ENCODE measurements around the gene KRTAP10-2. TPM values are rescaled to one million over a fixed set of nuclear protein-coding genes. Genes with fewer than 3 reads are reported as not detected.

KRTAP10-2 gene
- total and polyA plus RNA-seq, 9 of the 15 experiments (the other 6 are each of a cell fraction or from before 2014, with no cell fraction given) = not detected

- TF ChIP-seq MBD2 (IDR thresholded peaks at IDR 0.05; ENCODE audit: borderline replicate concordance, low read depth) (no peak), RBBP5 (IDR thresholded peaks at IDR 0.05; ENCODE audit: borderline replicate concordance, insufficient read depth, low read length, poor library complexity, severe bottlenecking) (no peak), POLR2G (IDR thresholded peaks at IDR 0.05; ENCODE audit: low read depth, low read length) (no peak), ARID4B (CRISPR knock-in tag; IDR thresholded peaks at IDR 0.05) (no peak), PTRF (tag; IDR thresholded peaks at IDR 0.05) (no peak), CCAR2 (IDR thresholded peaks at IDR 0.05; ENCODE audit: low read depth, low read length) (no peak)
- TF ChIP-seq, protein P1, sequence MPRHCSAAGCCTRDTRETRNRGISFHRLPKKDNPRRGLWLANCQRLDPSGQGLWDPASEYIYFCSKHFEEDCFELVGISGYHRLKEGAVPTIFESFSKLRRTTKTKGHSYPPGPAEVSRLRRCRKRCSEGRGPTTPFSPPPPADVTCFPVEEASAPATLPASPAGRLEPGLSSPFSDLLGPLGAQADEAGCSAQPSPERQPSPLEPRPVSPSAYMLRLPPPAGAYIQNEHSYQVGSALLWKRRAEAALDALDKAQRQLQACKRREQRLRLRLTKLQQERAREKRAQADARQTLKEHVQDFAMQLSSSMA (CRISPR knock-in tag; IDR thresholded peaks at IDR 0.05) = no peak
- TF ChIP-seq, protein P2, sequence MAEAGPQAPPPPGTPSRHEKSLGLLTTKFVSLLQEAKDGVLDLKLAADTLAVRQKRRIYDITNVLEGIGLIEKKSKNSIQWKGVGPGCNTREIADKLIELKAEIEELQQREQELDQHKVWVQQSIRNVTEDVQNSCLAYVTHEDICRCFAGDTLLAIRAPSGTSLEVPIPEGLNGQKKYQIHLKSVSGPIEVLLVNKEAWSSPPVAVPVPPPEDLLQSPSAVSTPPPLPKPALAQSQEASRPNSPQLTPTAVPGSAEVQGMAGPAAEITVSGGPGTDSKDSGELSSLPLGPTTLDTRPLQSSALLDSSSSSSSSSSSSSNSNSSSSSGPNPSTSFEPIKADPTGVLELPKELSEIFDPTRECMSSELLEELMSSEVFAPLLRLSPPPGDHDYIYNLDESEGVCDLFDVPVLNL (CRISPR knock-in tag; IDR thresholded peaks at IDR 0.05; ENCODE audit: low read depth) = no peak
- TF ChIP-seq, protein P3, sequence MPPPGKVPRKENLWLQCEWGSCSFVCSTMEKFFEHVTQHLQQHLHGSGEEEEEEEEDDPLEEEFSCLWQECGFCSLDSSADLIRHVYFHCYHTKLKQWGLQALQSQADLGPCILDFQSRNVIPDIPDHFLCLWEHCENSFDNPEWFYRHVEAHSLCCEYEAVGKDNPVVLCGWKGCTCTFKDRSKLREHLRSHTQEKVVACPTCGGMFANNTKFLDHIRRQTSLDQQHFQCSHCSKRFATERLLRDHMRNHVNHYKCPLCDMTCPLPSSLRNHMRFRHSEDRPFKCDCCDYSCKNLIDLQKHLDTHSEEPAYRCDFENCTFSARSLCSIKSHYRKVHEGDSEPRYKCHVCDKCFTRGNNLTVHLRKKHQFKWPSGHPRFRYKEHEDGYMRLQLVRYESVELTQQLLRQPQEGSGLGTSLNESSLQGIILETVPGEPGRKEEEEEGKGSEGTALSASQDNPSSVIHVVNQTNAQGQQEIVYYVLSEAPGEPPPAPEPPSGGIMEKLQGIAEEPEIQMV (tag; conservative IDR thresholded peaks at IDR 0.05; ENCODE audit: low read depth) = no peak
These were observed 48.9 kb downstream of the KRTAP10-2 start (continued) for GRCh38 chr21:44502171-44502958.

Data from K562 (cell line).